Stomach (tissue), 4 donors: ENCODE results near the gene TMBIM4.

Experiments used
- EP300 ChIP-seq: sonication (generic); formaldehyde crosslinking; IDR thresholded peaks from one replicate; pipeline ENCODE4 v1.6.1; 2017; ENCODE audit warnings: antibody characterized with exemption
- POLR2A ChIP-seq, 4 donors: fragments of 450-650 bp; IDR thresholded peaks; one replicate each; pipeline ENCODE4 v1.6.1; 2016; ENCODE audit warnings: antibody characterized with exemption in 4 of 4, control low read depth in 2 of 4, mild to moderate bottlenecking in 1 of 4, moderate library complexity in 1 of 4
- POLR2AphosphoS5 ChIP-seq, 3 donors: sonication (generic); formaldehyde crosslinking; IDR thresholded peaks; one replicate each; pipeline ENCODE4 v1.6.1; 2016; ENCODE audit warnings: antibody characterized with exemption in 3 of 3
- TF ChIP-seq, protein P1 (sequence below), 7 experiments: fragments of 450-650 bp in 4 of 7; fragments of 200-600 bp in 3 of 7; sonication (generic) in 3 of 7; IDR thresholded peaks; one replicate each; pipeline ENCODE4 v1.5.1; 2016 to 2019; ENCODE audit warnings: antibody characterized with exemption in 7 of 7, control low read depth in 2 of 7, mild to moderate bottlenecking in 1 of 7

DNA sequence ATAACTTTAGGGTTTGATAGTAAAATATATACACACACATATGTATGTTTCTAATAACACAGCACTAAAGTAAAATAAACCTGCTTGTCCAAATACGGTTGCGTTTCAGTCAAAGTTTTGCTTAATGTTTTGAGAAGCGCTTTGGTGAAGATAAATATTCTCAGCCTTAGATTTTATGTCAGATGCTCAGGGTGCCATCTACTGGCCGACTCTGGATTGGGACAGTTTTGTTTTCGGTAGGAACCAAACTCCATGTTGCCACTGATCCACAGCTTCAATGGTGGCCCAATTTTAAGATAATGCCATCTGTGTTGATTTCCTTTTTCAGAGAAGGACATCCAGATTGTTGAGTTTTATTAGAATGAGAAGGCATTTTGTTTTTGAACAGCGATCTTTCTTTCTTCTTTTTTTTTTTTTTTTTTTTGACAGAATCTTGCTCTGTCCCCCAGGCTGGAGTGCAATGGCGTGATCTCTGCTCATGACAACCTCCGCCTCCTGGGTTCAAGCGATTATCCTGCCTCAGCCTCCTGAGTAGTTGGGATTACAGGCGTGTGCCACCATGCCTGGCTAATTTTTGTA is 82.3 kb downstream of the TMBIM4 start:
- TF ChIP-seq POLR2A (IDR thresholded peaks at IDR 0.05) (no peak), POLR2AphosphoS5 (IDR thresholded peaks at IDR 0.05) (no peak), EP300 (no peak)
- TF ChIP-seq, protein P1, sequence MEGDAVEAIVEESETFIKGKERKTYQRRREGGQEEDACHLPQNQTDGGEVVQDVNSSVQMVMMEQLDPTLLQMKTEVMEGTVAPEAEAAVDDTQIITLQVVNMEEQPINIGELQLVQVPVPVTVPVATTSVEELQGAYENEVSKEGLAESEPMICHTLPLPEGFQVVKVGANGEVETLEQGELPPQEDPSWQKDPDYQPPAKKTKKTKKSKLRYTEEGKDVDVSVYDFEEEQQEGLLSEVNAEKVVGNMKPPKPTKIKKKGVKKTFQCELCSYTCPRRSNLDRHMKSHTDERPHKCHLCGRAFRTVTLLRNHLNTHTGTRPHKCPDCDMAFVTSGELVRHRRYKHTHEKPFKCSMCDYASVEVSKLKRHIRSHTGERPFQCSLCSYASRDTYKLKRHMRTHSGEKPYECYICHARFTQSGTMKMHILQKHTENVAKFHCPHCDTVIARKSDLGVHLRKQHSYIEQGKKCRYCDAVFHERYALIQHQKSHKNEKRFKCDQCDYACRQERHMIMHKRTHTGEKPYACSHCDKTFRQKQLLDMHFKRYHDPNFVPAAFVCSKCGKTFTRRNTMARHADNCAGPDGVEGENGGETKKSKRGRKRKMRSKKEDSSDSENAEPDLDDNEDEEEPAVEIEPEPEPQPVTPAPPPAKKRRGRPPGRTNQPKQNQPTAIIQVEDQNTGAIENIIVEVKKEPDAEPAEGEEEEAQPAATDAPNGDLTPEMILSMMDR (IDR thresholded peaks at IDR 0.05) = peak in 5 of 7 experiments; percentile 13 to 69 (median 52)
